IMR-90 (cell line): ENCODE measurements around the gene S100A13. TPM values are rescaled to one million over a fixed set of nuclear protein-coding genes. Genes with fewer than 3 reads are reported as not detected.

Experiments
- ATAC-seq: fragments of 200-7000 bp; cut with Tn5 transposase; 2 replicates; pipeline ENCODE4 v1.9.1; 2020; ENCODE audit warnings: low read depth, mild to moderate bottlenecking, moderate library complexity
- BruUV-seq: library from RNA; stranded (reverse); fragments of 400-500 nt; replicated peaks from 2 replicates; lab custom pipeline; 2021; lab: Mats Ljungman, UMichigan
- CTCF ChIA-PET: fragments of 300-600 bp; formaldehyde crosslinking; extraction: SDS; loops from one replicate; lab custom pipeline; 2021; ENCODE audit warnings: antibody characterized with exemption; lab: Yijun Ruan, JAX
- POLR2A ChIA-PET: fragments of 300-600 bp; sonication (Branson Sonifier 250); formaldehyde crosslinking; loops from one replicate; lab custom pipeline; 2022; ENCODE audit warnings: antibody characterized with exemption; ENCODE audit not compliant: unreplicated experiment; lab: Charles Lee
- DNase-seq: peaks from one replicate; pipeline ENCODE4 v3.0.0; 2013
- H2AFZ ChIP-seq: replicated peaks from 2 replicates; pipeline ENCODE3; 2013; ENCODE audit warnings: low read length, mild to moderate bottlenecking; ENCODE audit not compliant: poor library complexity
- H2AK5ac ChIP-seq: 2 replicates; pipeline ENCODE4 v1.6.1; 2013; ENCODE audit warnings: low read depth, low read length, inconsistent platforms
- H2AK9ac ChIP-seq: replicated peaks from 2 replicates; pipeline ENCODE3; 2013; ENCODE audit warnings: mild to moderate bottlenecking, low read depth, low read length, moderate library complexity; ENCODE audit not compliant: poor library complexity
- H2BK120ac ChIP-seq: 2 replicates; pipeline ENCODE4 v1.6.1; 2013; ENCODE audit warnings: low read depth, low read length, inconsistent platforms
- H2BK15ac ChIP-seq: 3 replicates; pipeline ENCODE4 v1.6.1; 2013; ENCODE audit warnings: low read depth, low read length, inconsistent platforms
- H2BK20ac ChIP-seq: 2 replicates; pipeline ENCODE4 v1.6.1; 2013; ENCODE audit warnings: low read depth, mild to moderate bottlenecking, inconsistent platforms, low read length, moderate library complexity
- H2BK5ac ChIP-seq: 2 replicates; pipeline ENCODE4 v1.6.1; 2013; ENCODE audit warnings: mild to moderate bottlenecking, low read depth, low read length, inconsistent platforms; ENCODE audit not compliant: poor library complexity, severe bottlenecking
- H3K14ac ChIP-seq: replicated peaks from 2 replicates; pipeline ENCODE4 v1.6.1; 2013; ENCODE audit warnings: low read depth, low read length, inconsistent platforms
- H3K18ac ChIP-seq: 2 replicates; pipeline ENCODE4 v1.6.1; 2013; ENCODE audit warnings: low read depth, low read length, control low read depth
- H3K23ac ChIP-seq: 2 replicates; pipeline ENCODE4 v1.6.1; 2013; ENCODE audit warnings: low read depth, low read length, inconsistent platforms
- H3K27ac ChIP-seq: 2 replicates; pipeline ENCODE4 v1.5.1; 2013; ENCODE audit warnings: mild to moderate bottlenecking, control low read depth, low read length; ENCODE audit not compliant: insufficient read depth
- H3K27me3 ChIP-seq: 2 replicates; pipeline ENCODE4 v1.6.1; 2013; ENCODE audit warnings: low read length; ENCODE audit not compliant: control insufficient read depth, insufficient read depth
- H3K36me3 ChIP-seq: 2 replicates; pipeline ENCODE4 v1.6.1; 2013; ENCODE audit warnings: low read length, mixed read lengths; ENCODE audit not compliant: control insufficient read depth, insufficient read depth
- H3K4ac ChIP-seq: 2 replicates; pipeline ENCODE4 v1.6.1; 2013; ENCODE audit warnings: low read depth, low read length, inconsistent platforms
- H3K4me1 ChIP-seq: 2 replicates; pipeline ENCODE4 v1.6.1; 2013; ENCODE audit warnings: low read length, mixed read lengths; ENCODE audit not compliant: control insufficient read depth, insufficient read depth
- H3K4me2 ChIP-seq: 2 replicates; pipeline ENCODE4 v1.6.1; 2013; ENCODE audit warnings: low read depth, mild to moderate bottlenecking, control low read depth, low read length, moderate library complexity
- H3K4me3 ChIP-seq: 2 replicates; pipeline ENCODE4 v1.5.1; 2013; ENCODE audit warnings: low read depth, mild to moderate bottlenecking, control low read depth, low read length, moderate library complexity; ENCODE audit not compliant: insufficient read depth
- H3K56ac ChIP-seq: 2 replicates; pipeline ENCODE4 v1.6.1; 2013; ENCODE audit warnings: low read length, inconsistent platforms; ENCODE audit not compliant: insufficient read depth; ENCODE audit errors: extremely low read depth
- H3K79me1 ChIP-seq, 2 experiments: 2 replicates each; pipeline ENCODE4 v1.6.1; 2013; ENCODE audit warnings: low read length in 2 of 2, inconsistent platforms in 1 of 2, low read depth in 1 of 2
- H3K9ac ChIP-seq: 2 replicates; pipeline ENCODE4 v1.6.1; 2013; ENCODE audit warnings: low read depth, low read length, control low read depth
- H3K9me1 ChIP-seq: 2 replicates; pipeline ENCODE4 v1.6.1; 2013; ENCODE audit warnings: low read length, inconsistent platforms; ENCODE audit not compliant: insufficient read depth
- H3K9me3 ChIP-seq: 2 replicates; pipeline ENCODE4 v1.6.1; 2013; ENCODE audit warnings: low read length; ENCODE audit not compliant: control insufficient read depth, insufficient read depth
- H4K20me1 ChIP-seq: 2 replicates; pipeline ENCODE4 v1.6.1; 2013; ENCODE audit warnings: low read length, inconsistent platforms; ENCODE audit not compliant: insufficient read depth
- H4K5ac ChIP-seq: 2 replicates; pipeline ENCODE4 v1.6.1; 2013; ENCODE audit warnings: mild to moderate bottlenecking, low read depth, low read length, control low read depth
- H4K8ac ChIP-seq, 2 experiments: 2 replicates each; pipeline ENCODE4 v1.6.1; 2013; ENCODE audit warnings: low read depth in 2 of 2, low read length in 2 of 2, control low read depth in 1 of 2, inconsistent platforms in 1 of 2
- H4K91ac ChIP-seq: 2 replicates; pipeline ENCODE4 v1.6.1; 2013; ENCODE audit warnings: low read depth, low read length, inconsistent platforms; ENCODE audit not compliant: insufficient read depth
- CEBPB ChIP-seq: IDR thresholded peaks from 2 replicates; pipeline ENCODE4 v1.6.1; 2012; ENCODE audit warnings: low read depth, low read length, improper control_type of control experiment
- CHD1 ChIP-seq: IDR thresholded peaks from 2 replicates; pipeline ENCODE4 v1.6.1; 2012; ENCODE audit warnings: low read depth, low read length, improper control_type of control experiment
- NFE2L2 ChIP-seq: fragments of 150-350 bp; IDR thresholded peaks from 2 replicates; pipeline ENCODE4 v1.6.1; 2016; ENCODE audit warnings: low read depth, mild to moderate bottlenecking, low read length
- RFX5 ChIP-seq: IDR thresholded peaks from 2 replicates; pipeline ENCODE4 v1.8.0; 2012; ENCODE audit warnings: low read depth, mild to moderate bottlenecking, low read length, moderate library complexity
- WGBS, 2 experiments: methylation state at CpG; one replicate each; pipeline versions ENCODE4 v1.1.5 to v1.1.7; 2013; ENCODE audit warnings: missing lambda C conversion rate in 2 of 2; ENCODE audit not compliant: insufficient read length in 1 of 2; ENCODE audit errors: extremely low coverage in 2 of 2; 5-methylcytosine and 5-hydroxymethylcytosine counted together
- dilution Hi-C: fragments of 300-500 bp; cut with HindIII; formaldehyde crosslinking; loops from one replicate; pipeline ENCODE4 v1.14.3; 2018; ENCODE audit warnings: low sequenced_read_pairs; ENCODE audit not compliant: unreplicated experiment
- in situ Hi-C: fragments of 300-500 bp; cut with MboI; formaldehyde crosslinking; loops from 3 replicates; pipeline ENCODE4 v1.14.3; 2019; ENCODE audit warnings: low sequenced_read_pairs, inconsistent platforms, mixed read lengths
- intact Hi-C: fragments of 100-400 bp; cut with micrococcal nuclease; formaldehyde crosslinking; loops from 2 replicates; pipeline ENCODE4 v1.10.0; 2022
- polyA plus RNA-seq, 3 experiments: library from polyadenylated mRNA; depleted of rRNA; stranded (reverse); fragments of >200 nt; gene quantifications; 2 replicates each; pipeline ENCODE4 v1.2.3, GENCODE V29; 2012; ENCODE audit warnings: low replicate concordance in 1 of 3
- total RNA-seq: library from RNA; depleted of rRNA; stranded (reverse); fragments of >200 nt; gene quantifications from 2 replicates; pipeline ENCODE4 v1.2.3, GENCODE V29; 2012

Gene S100A13
- total and polyA plus RNA-seq, 2 of the 4 experiments (the other 2 are of a cell fraction) = 122 to 468 TPM

- no peak overlapping the region for H2AK9ac ChIP-seq
- H3K56ac ChIP-seq = no peak overlapping the region
- no peak overlapping the region for H2BK120ac ChIP-seq
- H3K9me3 ChIP-seq = no peaks in the 10 kb centered on the region
- WGBS, 2 experiments = 40% methylated on average over 1 of the region's 2 CpGs; no CpG with 5 or more reads in 1 of the 2 experiments
- CTCF ChIA-PET = interaction anchor here (0.7 to 2.5 kb wide), 3 partner anchors 12 to 47 kb away, joined by 3 to 8 read pairs (median 4); partner anchors contain the start of gene S100A13
- H4K20me1 ChIP-seq = peaks cover 4% of the 10 kb centered on the region; the same call in 1 of the 2 replicates
- H2BK20ac ChIP-seq = no peak overlapping the region
- peaks cover 20% of the 10 kb centered on the region for H3K4me1 ChIP-seq
- no peak overlapping the region for H4K8ac ChIP-seq
- peak overlapping the region; percentile 32; the same call in 1 of the 2 replicates for H4K91ac ChIP-seq
- H2BK5ac ChIP-seq = no peak overlapping the region
- POLR2A ChIA-PET = no interaction called here
- H3K4ac ChIP-seq = no peak overlapping the region
- H2AFZ ChIP-seq = no peak overlapping the region
- H3K18ac ChIP-seq = no peak overlapping the region
- BruUV-seq = no TSS peak
- ATAC-seq (no peak), DNase-seq (no peak)
- H3K14ac ChIP-seq = no peak overlapping the region
- TF ChIP-seq CHD1 (no peak), NFE2L2 (no peak), RFX5 (no peak), CEBPB (no peak)
- dilution Hi-C loops = no loop called here
- no peak overlapping the region for H3K4me3 ChIP-seq
- no peak overlapping the region for H2BK15ac ChIP-seq
- peaks cover 6 to 23% of the 10 kb centered on the region in 2 experiments for H3K79me1 ChIP-seq
- no peaks in the 10 kb centered on the region for H3K27me3 ChIP-seq
- peaks cover 15% of the 10 kb centered on the region for H3K36me3 ChIP-seq
- no peak overlapping the region for H3K9ac ChIP-seq
- H3K4me2 ChIP-seq = no peak overlapping the region
- H3K9me1 ChIP-seq = 0 out of 2 replicates have a peak, but pooled peaks cover 1% of the 10 kb centered on the region
- intact Hi-C loops = no loop called here
- in situ Hi-C loops = no loop called here
- H2AK5ac ChIP-seq = no peak overlapping the region
- no peak overlapping the region for H3K23ac ChIP-seq
- no peak overlapping the region for H3K27ac ChIP-seq
- H4K5ac ChIP-seq = no peak overlapping the region
Observed at GRCh38 chr1:153615406-153615805, 11.9 kb downstream of the S100A13 start.
